ENCODE measurements around the gene FBXO42. TPM values are rescaled to one million over a fixed set of nuclear protein-coding genes. Genes with fewer than 3 reads are reported as not detected.

The FBXO42 gene
- total RNA-seq, 1 donor from 2014 or later: 5.8 TPM

DNA sequence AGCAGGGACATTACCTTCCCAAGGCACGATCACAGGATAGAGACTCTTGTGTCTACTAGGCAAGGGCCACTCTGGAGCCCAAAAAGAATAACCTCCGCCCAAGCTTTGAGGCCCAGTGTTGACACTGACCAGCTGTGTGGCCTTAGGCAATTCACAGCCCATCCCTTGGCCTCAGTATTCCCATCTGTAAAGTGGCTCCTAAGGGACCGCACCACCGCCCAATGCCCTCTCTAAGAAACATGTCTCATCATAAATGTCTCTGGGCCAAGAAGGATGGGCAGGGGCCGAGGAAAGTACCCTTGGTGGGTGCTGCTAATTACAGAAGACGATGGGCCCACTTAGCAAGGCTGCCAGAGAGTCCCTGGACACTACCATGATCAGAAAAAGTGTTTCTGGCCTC is 140.5 kb downstream of the FBXO42 start:
- TF ChIP-seq CTCF (conservative IDR thresholded peaks at IDR 0.05; ENCODE audit: low read depth, low read length): no peak
- no peak for DNase-seq (ENCODE audit: low read depth)
- H3K4me3 ChIP-seq (ENCODE audit: low read depth, low read length): no peak overlapping the region

DNA sequence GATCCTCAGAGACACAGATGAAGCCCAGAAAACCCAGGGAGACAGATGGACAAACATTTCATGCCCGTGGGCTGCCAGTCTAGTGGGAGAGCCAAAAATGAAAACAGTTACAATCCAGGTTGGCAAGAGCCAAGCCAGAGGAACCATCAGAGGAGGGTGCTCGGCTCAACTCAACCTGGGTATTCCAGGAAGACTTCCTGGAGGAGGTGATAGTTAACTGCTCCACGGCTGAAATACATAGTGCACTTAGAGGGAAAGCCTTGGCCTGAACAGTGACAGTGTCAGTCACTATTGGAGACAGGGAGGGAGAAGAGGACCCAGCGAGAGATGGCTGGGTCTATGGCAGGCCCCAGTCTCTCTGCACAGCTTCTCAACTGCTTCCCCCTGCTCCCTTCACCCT is 141.7 kb downstream of the FBXO42 start:
- H3K4me3 ChIP-seq (ENCODE audit: low read depth, low read length): no peak overlapping the region
- TF ChIP-seq CTCF (conservative IDR thresholded peaks at IDR 0.05; ENCODE audit: low read depth, low read length): no peak
- no peak for DNase-seq (ENCODE audit: low read depth)

- no peak overlapping the region for H3K4me3 ChIP-seq (ENCODE audit: low read depth, low read length)
- TF ChIP-seq CTCF (conservative IDR thresholded peaks at IDR 0.05; ENCODE audit: low read depth, low read length): no peak
- DNase-seq (ENCODE audit: low read depth): no peak
Measured at GRCh38 chr1:16209847-16210407, 142.4 kb downstream of the FBXO42 start.

- no peak overlapping the region for H3K4me3 ChIP-seq (ENCODE audit: low read depth, low read length)
- no peak for TF ChIP-seq CTCF (conservative IDR thresholded peaks at IDR 0.05; ENCODE audit: low read depth, low read length)
- DNase-seq (ENCODE audit: low read depth): no peak
Measured at GRCh38 chr1:16209132-16209846, 143.0 kb downstream of the FBXO42 start.

- H3K4me3 ChIP-seq (ENCODE audit: low read depth, low read length): no peak overlapping the region
- no peak for DNase-seq (ENCODE audit: low read depth)
- TF ChIP-seq CTCF (conservative IDR thresholded peaks at IDR 0.05; ENCODE audit: low read depth, low read length): no peak
Measured at GRCh38 chr1:16208270-16208987, 143.9 kb downstream of the FBXO42 start.

DNA sequence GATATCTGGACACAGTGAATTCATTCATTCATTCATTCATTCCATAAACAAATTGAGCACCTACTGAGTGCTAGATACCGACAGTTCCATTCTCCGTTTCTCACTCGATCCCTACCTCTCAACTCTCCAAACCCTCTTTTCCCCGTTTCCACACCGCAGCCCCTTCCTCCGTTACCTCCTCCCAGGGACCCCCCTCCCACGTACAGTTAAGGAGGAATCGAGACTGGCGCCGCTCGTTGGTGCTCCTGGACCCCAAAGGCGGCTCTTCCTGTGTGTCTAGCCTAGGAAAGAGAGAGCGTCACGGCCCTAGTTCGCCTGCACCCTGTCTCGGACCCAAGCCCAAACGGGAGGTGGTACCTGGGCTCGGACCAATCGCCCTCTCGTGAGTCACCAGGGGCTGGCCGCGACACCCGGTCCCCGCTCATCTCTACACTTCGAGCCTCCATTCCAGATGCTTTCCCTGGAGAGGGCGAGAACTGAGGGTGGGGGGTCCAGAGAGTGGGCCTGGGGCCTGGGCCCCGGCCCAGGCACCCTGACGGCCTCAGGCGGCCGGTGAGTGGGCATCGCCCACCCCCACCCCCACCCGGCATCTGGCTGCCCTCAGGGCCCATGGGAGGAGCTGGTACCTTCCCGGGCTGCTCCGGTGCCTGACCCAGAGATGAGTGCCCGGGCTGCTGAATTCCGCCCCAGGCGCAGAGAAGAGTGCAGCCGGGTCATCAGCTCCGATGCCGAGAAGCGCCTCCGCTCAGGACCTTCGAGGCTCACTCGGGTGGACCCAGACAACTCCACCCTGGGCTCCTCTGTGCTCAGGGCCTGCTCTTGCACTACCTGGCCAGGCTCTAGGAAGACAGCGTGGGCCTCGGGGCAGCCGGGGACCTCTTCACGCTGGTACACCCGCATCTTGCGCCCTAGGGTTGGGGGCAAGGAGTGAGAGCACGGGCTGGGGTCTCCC is 144.7 kb downstream of the FBXO42 start:
- no peak for DNase-seq (ENCODE audit: low read depth)
- peak overlapping the region; percentile 55 for H3K4me3 ChIP-seq (ENCODE audit: low read depth, low read length)
- no peak for TF ChIP-seq CTCF (conservative IDR thresholded peaks at IDR 0.05; ENCODE audit: low read depth, low read length)
